Measurements from ENCODE around the gene LYPD6B. TPM values are rescaled to one million over a fixed set of nuclear protein-coding genes. Genes with fewer than 3 reads are reported as not detected.

The LYPD6B gene
- polyA plus RNA-seq, 1 of the 3 experiments (the other 2 are of a cell fraction): 18.2 TPM

GRCh38 chr2:149059822-149060221, 21.3 kb downstream of the LYPD6B start:
- Histone ChIP-seq H3F3A (replicated peaks; ENCODE audit: insufficient read depth) (peaks cover 13% of the 10 kb centered on the region), H3K4me2 (no peak overlapping the region), H3K4me1 (ENCODE audit: control insufficient read depth in 1 of 2, insufficient read depth in 2 of 2, low read depth in 1 of 2, low read length in 1 of 2) (peaks cover 5 to 16% of the 10 kb centered on the region in 2 experiments; a peak in 3 of 4 replicates), H3K4me3 (ENCODE audit: low read depth in 2 of 2, low read length in 1 of 2) (no peak overlapping the region), H3K27ac (ENCODE audit: low read depth in 2 of 2, low read length in 1 of 2) (no peak overlapping the region), H3K36me3 (replicated peaks in 1 of 2; ENCODE audit: control insufficient read depth in 1 of 2, insufficient read depth in 2 of 2, low read length in 1 of 2) (no peaks in the 10 kb centered on the region), H3K27me3 (ENCODE audit: insufficient read depth) (no peaks in the 10 kb centered on the region), H3K9me2 (no peaks in the 10 kb centered on the region), H3K79me2 (ENCODE audit: insufficient read depth) (no peaks in the 10 kb centered on the region), H3K9ac (no peak overlapping the region), H2AFZ (ENCODE audit: low read depth) (no peak overlapping the region), H4K20me1 (ENCODE audit: insufficient read depth) (no peaks in the 10 kb centered on the region), H3K9me3 (no peaks in the 10 kb centered on the region)
- ChIA-PET CTCF (no interaction called here), POLR2A (no interaction called here)
- TF ChIP-seq RXRA (IDR thresholded peaks at IDR 0.05; ENCODE audit: borderline replicate concordance, low read depth) (no peak), TCF12 (IDR thresholded peaks at IDR 0.05) (no peak), YY1 (IDR thresholded peaks at IDR 0.05; ENCODE audit: low read depth) (no peak)
- TF ChIP-seq, protein P1, sequence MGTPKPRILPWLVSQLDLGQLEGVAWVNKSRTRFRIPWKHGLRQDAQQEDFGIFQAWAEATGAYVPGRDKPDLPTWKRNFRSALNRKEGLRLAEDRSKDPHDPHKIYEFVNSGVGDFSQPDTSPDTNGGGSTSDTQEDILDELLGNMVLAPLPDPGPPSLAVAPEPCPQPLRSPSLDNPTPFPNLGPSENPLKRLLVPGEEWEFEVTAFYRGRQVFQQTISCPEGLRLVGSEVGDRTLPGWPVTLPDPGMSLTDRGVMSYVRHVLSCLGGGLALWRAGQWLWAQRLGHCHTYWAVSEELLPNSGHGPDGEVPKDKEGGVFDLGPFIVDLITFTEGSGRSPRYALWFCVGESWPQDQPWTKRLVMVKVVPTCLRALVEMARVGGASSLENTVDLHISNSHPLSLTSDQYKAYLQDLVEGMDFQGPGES (IDR thresholded peaks at IDR 0.05; ENCODE audit: low read depth, low read length): no peak
- TF ChIP-seq, protein P2, sequence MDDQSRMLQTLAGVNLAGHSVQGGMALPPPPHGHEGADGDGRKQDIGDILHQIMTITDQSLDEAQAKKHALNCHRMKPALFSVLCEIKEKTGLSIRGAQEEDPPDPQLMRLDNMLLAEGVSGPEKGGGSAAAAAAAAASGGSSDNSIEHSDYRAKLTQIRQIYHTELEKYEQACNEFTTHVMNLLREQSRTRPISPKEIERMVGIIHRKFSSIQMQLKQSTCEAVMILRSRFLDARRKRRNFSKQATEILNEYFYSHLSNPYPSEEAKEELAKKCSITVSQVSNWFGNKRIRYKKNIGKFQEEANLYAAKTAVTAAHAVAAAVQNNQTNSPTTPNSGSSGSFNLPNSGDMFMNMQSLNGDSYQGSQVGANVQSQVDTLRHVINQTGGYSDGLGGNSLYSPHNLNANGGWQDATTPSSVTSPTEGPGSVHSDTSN (IDR thresholded peaks at IDR 0.05): no peak
- TF ChIP-seq, protein P3, sequence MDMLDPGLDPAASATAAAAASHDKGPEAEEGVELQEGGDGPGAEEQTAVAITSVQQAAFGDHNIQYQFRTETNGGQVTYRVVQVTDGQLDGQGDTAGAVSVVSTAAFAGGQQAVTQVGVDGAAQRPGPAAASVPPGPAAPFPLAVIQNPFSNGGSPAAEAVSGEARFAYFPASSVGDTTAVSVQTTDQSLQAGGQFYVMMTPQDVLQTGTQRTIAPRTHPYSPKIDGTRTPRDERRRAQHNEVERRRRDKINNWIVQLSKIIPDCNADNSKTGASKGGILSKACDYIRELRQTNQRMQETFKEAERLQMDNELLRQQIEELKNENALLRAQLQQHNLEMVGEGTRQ (IDR thresholded peaks at IDR 0.05; ENCODE audit: borderline replicate concordance, low read depth, low read length): no peak
- no peak for DNase-seq
- WGBS (ENCODE audit: low lambda C conversion rate): 81% methylated on average over 1 of the region's 1 CpG

GRCh38 chr2:149061133-149061745, 22.7 kb downstream of the LYPD6B start:
- Histone ChIP-seq H3K4me2 (no peak overlapping the region), H3K9me3 (no peaks in the 10 kb centered on the region), H2AFZ (ENCODE audit: low read depth) (no peak overlapping the region), H3F3A (replicated peaks; ENCODE audit: insufficient read depth) (peaks cover 24% of the 10 kb centered on the region), H4K20me1 (ENCODE audit: insufficient read depth) (no peaks in the 10 kb centered on the region), H3K79me2 (ENCODE audit: insufficient read depth) (no peaks in the 10 kb centered on the region), H3K4me1 (ENCODE audit: control insufficient read depth in 1 of 2, insufficient read depth in 2 of 2, low read depth in 1 of 2, low read length in 1 of 2) (peaks cover 9 to 18% of the 10 kb centered on the region in 2 experiments; a peak in 3 of 4 replicates), H3K27me3 (ENCODE audit: insufficient read depth) (no peaks in the 10 kb centered on the region), H3K9ac (no peak overlapping the region), H3K9me2 (no peaks in the 10 kb centered on the region), H3K27ac (ENCODE audit: low read depth in 2 of 2, low read length in 1 of 2) (no peak overlapping the region), H3K4me3 (ENCODE audit: low read depth in 2 of 2, low read length in 1 of 2) (no peak overlapping the region), H3K36me3 (replicated peaks in 1 of 2; ENCODE audit: control insufficient read depth in 1 of 2, insufficient read depth in 2 of 2, low read length in 1 of 2) (no peaks in the 10 kb centered on the region)
- no peak for DNase-seq
- 83% methylated on average over 2 of the region's 2 CpGs for WGBS (ENCODE audit: low lambda C conversion rate)
- ChIA-PET POLR2A (no interaction called here), CTCF (no interaction called here)
- no peak for TF ChIP-seq FOXJ3 (CRISPR knock-in tag; IDR thresholded peaks at IDR 0.05)
- TF ChIP-seq RXRA (IDR thresholded peaks at IDR 0.05; ENCODE audit: borderline replicate concordance, low read depth): no peak
- no peak for TF ChIP-seq GATA2 (CRISPR knock-in tag; IDR thresholded peaks at IDR 0.05)
- TF ChIP-seq, protein P1 (IDR thresholded peaks at IDR 0.05; ENCODE audit: low read depth, low read length): no peak
- TF ChIP-seq MEF2A (IDR thresholded peaks at IDR 0.05; ENCODE audit: borderline replicate concordance, low read depth): no peak
- TF ChIP-seq FOXM1 (IDR thresholded peaks at IDR 0.05; ENCODE audit: low read depth): no peak
- no peak for TF ChIP-seq EZH2phosphoT487 (IDR thresholded peaks at IDR 0.05; ENCODE audit: borderline replicate concordance, low read depth)
- TF ChIP-seq, protein P4, sequence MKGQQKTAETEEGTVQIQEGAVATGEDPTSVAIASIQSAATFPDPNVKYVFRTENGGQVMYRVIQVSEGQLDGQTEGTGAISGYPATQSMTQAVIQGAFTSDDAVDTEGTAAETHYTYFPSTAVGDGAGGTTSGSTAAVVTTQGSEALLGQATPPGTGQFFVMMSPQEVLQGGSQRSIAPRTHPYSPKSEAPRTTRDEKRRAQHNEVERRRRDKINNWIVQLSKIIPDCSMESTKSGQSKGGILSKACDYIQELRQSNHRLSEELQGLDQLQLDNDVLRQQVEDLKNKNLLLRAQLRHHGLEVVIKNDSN (IDR thresholded peaks at IDR 0.05; ENCODE audit: borderline replicate concordance, low read depth): no peak
- TF ChIP-seq, protein P2 (IDR thresholded peaks at IDR 0.05): no peak

Data from SK-N-SH (cell line).